Activated CD4-positive, alpha-beta T cell treated with anti-CD3 and anti-CD28 coated beads, Interleukin-2, amount 10 ng/mL, durations not matched to agents 7 days and 5 days (primary cell): ENCODE results near the gene SRGAP2B. TPM values are rescaled to one million over a fixed set of nuclear protein-coding genes. Genes with fewer than 3 reads are reported as not detected.
A peak's percentile ranks its signal among the peaks of the same experiment; 100 is the strongest.
"Not testable (repeated sequence)": the region's sequence is repeated elsewhere in the genome, so short reads cannot be mapped to it uniquely, and the experiment has no call there.

ENCODE experiments used
- CTCF ChIA-PET: fragments of 350-600 bp; sonication (Branson Sonifier 250); formaldehyde crosslinking; loops from one replicate; lab custom pipeline; 2021; ENCODE audit warnings: antibody characterized with exemption; lab: Charles Lee
- POLR2A ChIA-PET: fragments of 350-600 bp; sonication (Branson Sonifier 250); formaldehyde crosslinking; loops from one replicate; lab custom pipeline; 2021; ENCODE audit warnings: antibody characterized with exemption; lab: Charles Lee
- DNase-seq: peaks from one replicate; pipeline ENCODE4 v3.0.0-alpha.2; 2020
- H3K27ac Mint-ChIP-seq: one replicate; pipeline ENCODE4 v1.8.0; 2021; ENCODE audit warnings: mild to moderate bottlenecking, moderate library complexity, mixed read lengths
- H3K27me3 Mint-ChIP-seq: one replicate; pipeline ENCODE4 v1.8.0; 2021; ENCODE audit warnings: mixed read lengths
- H3K36me3 Mint-ChIP-seq: one replicate; pipeline ENCODE4 v1.8.0; 2021; ENCODE audit warnings: low read depth, mixed read lengths
- H3K4me1 Mint-ChIP-seq: one replicate; pipeline ENCODE4 v1.8.0; 2021; ENCODE audit warnings: mixed read lengths
- H3K4me3 Mint-ChIP-seq: one replicate; pipeline ENCODE4 v1.8.0; 2021; ENCODE audit warnings: mild to moderate bottlenecking, moderate library complexity, mixed read lengths
- H3K9me3 Mint-ChIP-seq: one replicate; pipeline ENCODE4 v1.8.0; 2021; ENCODE audit warnings: mixed read lengths
- total RNA-seq, 2 experiments: library from RNA; stranded (reverse); gene quantifications; one replicate each; pipeline ENCODE4 v1.2.3, GENCODE V29; 2021

SRGAP2B gene
- total RNA-seq, 2 experiments from 2014 or later = 31.1 to 32.8 TPM

- DNase-seq, CTCF ChIA-PET: not testable (repeated sequence)
Observed at GRCh38 chr1:144931553-144931952, 163.6 kb downstream of the SRGAP2B start.

GRCh38 chr1:144930085-144930777 lies 164.9 kb downstream of the SRGAP2B start:
- DNase-seq = not testable (repeated sequence)

More at GRCh38 chr1:144931553-144931952, 163.6 kb downstream of the SRGAP2B start:
- H3K9me3 Mint-ChIP-seq, H3K27ac Mint-ChIP-seq, POLR2A ChIA-PET, H3K27me3 Mint-ChIP-seq, H3K4me1 Mint-ChIP-seq, H3K36me3 Mint-ChIP-seq, H3K4me3 Mint-ChIP-seq: not testable (repeated sequence)

GRCh38 chr1:144927292-144927691 lies 167.8 kb downstream of the SRGAP2B start:
- DNase-seq, H3K36me3 Mint-ChIP-seq, H3K27me3 Mint-ChIP-seq, H3K9me3 Mint-ChIP-seq, H3K4me1 Mint-ChIP-seq, CTCF ChIA-PET, H3K27ac Mint-ChIP-seq, H3K4me3 Mint-ChIP-seq, POLR2A ChIA-PET: not testable (repeated sequence)

More at GRCh38 chr1:144930085-144930777, 164.9 kb downstream of the SRGAP2B start:
- POLR2A ChIA-PET, H3K4me3 Mint-ChIP-seq, H3K4me1 Mint-ChIP-seq, H3K27me3 Mint-ChIP-seq, CTCF ChIA-PET, H3K9me3 Mint-ChIP-seq, H3K27ac Mint-ChIP-seq, H3K36me3 Mint-ChIP-seq: not testable (repeated sequence)

- H3K4me3 Mint-ChIP-seq, H3K36me3 Mint-ChIP-seq, POLR2A ChIA-PET, H3K9me3 Mint-ChIP-seq, DNase-seq, CTCF ChIA-PET, H3K4me1 Mint-ChIP-seq, H3K27ac Mint-ChIP-seq, H3K27me3 Mint-ChIP-seq: not testable (repeated sequence)
Observed at GRCh38 chr1:144923640-144924039, 171.5 kb downstream of the SRGAP2B start.

GRCh38 chr1:144922785-144923184 lies 172.3 kb downstream of the SRGAP2B start:
- DNase-seq, POLR2A ChIA-PET, CTCF ChIA-PET, H3K9me3 Mint-ChIP-seq, H3K36me3 Mint-ChIP-seq, H3K4me1 Mint-ChIP-seq, H3K27ac Mint-ChIP-seq, H3K4me3 Mint-ChIP-seq, H3K27me3 Mint-ChIP-seq: not testable (repeated sequence)

GRCh38 chr1:144919106-144919505 lies 176.0 kb downstream of the SRGAP2B start:
- H3K4me3 Mint-ChIP-seq, POLR2A ChIA-PET, H3K4me1 Mint-ChIP-seq, H3K36me3 Mint-ChIP-seq, H3K27ac Mint-ChIP-seq, DNase-seq, CTCF ChIA-PET, H3K9me3 Mint-ChIP-seq, H3K27me3 Mint-ChIP-seq: not testable (repeated sequence)

GRCh38 chr1:144918027-144918603 lies 177.0 kb downstream of the SRGAP2B start:
- H3K27ac Mint-ChIP-seq = peak overlapping the region; percentile 31

GRCh38 chr1:144917154-144918026 lies 177.7 kb downstream of the SRGAP2B start:
- H3K4me1 Mint-ChIP-seq, POLR2A ChIA-PET, H3K36me3 Mint-ChIP-seq, H3K4me3 Mint-ChIP-seq, H3K9me3 Mint-ChIP-seq, CTCF ChIA-PET, H3K27me3 Mint-ChIP-seq, DNase-seq, H3K27ac Mint-ChIP-seq: not testable (repeated sequence)

More at GRCh38 chr1:144918027-144918603, 177.0 kb downstream of the SRGAP2B start:
- CTCF ChIA-PET, H3K4me3 Mint-ChIP-seq, POLR2A ChIA-PET, H3K9me3 Mint-ChIP-seq, DNase-seq, H3K4me1 Mint-ChIP-seq, H3K36me3 Mint-ChIP-seq, H3K27me3 Mint-ChIP-seq: not testable (repeated sequence)

GRCh38 chr1:144913977-144914734 lies 181.0 kb downstream of the SRGAP2B start:
- CTCF ChIA-PET, H3K4me1 Mint-ChIP-seq, H3K27me3 Mint-ChIP-seq, POLR2A ChIA-PET, H3K27ac Mint-ChIP-seq, H3K4me3 Mint-ChIP-seq, DNase-seq, H3K9me3 Mint-ChIP-seq, H3K36me3 Mint-ChIP-seq: not testable (repeated sequence)

GRCh38 chr1:144913458-144913857 lies 181.7 kb downstream of the SRGAP2B start:
- H3K36me3 Mint-ChIP-seq, H3K27ac Mint-ChIP-seq, H3K27me3 Mint-ChIP-seq, POLR2A ChIA-PET, CTCF ChIA-PET, H3K4me1 Mint-ChIP-seq, H3K9me3 Mint-ChIP-seq, DNase-seq, H3K4me3 Mint-ChIP-seq: not testable (repeated sequence)

- H3K36me3 Mint-ChIP-seq, POLR2A ChIA-PET, H3K27ac Mint-ChIP-seq, H3K4me3 Mint-ChIP-seq, H3K9me3 Mint-ChIP-seq, DNase-seq, H3K27me3 Mint-ChIP-seq, H3K4me1 Mint-ChIP-seq, CTCF ChIA-PET: not testable (repeated sequence)
Observed at GRCh38 chr1:144910729-144911128, 184.4 kb downstream of the SRGAP2B start.

- H3K27ac Mint-ChIP-seq, H3K27me3 Mint-ChIP-seq, H3K4me1 Mint-ChIP-seq, H3K9me3 Mint-ChIP-seq, H3K4me3 Mint-ChIP-seq, DNase-seq, POLR2A ChIA-PET, CTCF ChIA-PET, H3K36me3 Mint-ChIP-seq: not testable (repeated sequence)
Observed at GRCh38 chr1:144900841-144901240, 194.3 kb downstream of the SRGAP2B start.
